Superior temporal gyrus (tissue), 1 donor: ENCODE results near the gene RBM20.

Experiments
- DNase-seq: peaks from one replicate; pipeline ENCODE4 v3.0.0-alpha.2; 2016; ENCODE audit errors: extremely low spot score

RBM20 gene

DNA sequence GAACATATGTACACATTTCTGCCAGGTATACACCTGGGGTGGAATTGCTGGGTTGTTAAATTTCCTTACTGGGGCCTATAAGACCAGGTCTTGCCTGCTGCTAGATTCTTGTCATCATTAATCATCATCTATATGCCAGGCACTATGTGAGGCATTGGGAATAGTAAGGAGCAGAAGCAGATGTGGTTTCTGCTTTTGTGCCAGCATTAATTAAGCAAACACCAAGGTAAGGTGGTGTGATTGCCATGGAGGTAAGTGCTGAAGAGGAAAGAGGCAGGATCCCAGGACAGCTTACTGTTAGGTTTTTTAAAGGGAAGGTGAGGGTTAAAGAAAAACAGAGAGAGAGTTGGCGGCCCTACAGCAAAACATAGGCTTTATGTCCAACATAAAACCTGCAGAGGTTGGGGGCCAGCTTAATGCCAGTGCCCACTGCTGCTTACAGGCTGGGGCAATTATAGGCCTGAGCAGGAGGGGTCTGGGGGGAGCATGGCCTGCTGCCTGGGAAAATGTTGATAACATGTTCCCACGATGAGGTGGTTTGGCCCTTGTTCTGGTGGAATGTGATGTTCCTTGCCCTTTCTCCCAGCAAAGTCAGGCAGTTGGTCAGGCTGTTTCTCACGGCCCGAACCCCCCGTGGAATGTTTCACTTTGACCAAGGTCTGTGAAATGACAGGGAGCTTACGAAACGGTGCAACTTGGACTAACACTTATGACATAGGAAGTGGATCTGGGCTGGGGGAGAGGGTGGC is 93.9 kb downstream of the RBM20 start:
- DNase-seq: no peak

GRCh38 chr10:110739811-110740271 is 95.7 kb downstream of the RBM20 start:
- DNase-seq: no peak

DNA sequence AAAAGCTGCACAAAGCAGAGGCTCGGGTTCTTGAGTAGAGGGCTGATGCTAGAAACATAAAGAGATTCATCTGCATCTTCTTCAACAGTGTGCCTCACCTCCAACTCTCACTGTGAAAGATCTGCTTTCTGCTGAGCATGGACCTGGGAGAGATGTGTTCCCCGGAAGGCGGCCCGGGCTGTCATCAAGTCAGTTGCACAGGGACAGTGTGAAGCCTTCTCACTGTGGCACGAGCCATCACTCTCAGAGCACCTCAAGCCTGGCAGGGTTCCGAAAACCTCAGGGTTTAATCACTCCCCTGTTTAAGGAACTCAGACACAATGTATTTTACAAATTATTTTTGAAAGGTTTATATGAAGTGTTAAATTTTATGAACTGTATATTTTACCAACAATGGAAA is 98.7 kb downstream of the RBM20 start:
- DNase-seq: no peak

DNA sequence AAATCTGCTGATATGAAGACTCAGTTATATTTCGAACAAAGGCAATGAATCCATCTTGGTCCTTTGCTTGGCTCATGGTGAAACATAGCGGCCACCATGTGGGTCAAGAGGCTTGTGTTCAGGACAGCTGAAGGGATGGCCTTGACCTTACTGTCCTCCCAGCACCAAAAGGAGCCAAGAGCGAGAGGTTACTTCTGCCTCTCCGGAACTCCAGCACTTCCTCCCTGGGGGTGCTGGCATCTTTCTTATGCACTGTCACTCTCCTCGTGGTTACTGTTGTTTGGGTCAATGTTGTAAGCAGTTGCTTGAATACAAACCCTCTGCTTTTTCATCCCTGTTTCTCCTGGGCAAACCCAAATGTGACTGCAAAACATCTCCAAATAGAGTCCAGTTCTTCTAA is 100.6 kb downstream of the RBM20 start:
- no peak for DNase-seq

DNA sequence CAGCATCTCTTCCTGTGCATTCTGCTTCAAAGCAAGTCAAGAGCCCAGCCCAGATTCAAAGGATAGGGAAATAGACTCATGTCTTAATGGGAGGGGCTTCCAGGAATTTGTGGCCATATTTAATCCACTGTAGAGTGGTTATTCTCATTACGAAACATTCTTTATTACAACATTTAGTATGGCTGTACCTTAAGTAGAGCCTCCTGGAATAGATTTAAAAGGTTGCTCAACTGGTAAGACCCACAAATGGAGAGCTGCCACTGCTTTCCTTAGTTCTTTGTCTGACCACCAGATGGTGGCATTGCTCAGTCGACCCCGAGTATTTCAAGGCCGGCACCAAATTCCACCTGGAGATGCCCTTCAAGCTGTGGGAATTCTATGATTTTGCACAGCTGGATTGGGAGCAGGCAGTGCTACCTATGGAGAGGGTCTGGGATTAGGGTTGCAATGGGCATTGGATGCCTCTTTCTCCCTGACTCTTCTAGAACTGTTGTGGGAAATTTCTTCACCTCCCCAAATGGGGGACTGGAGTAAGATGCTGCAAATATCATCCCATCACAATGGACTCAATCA is 102.2 kb downstream of the RBM20 start:
- peak; percentile 84 for DNase-seq

DNA sequence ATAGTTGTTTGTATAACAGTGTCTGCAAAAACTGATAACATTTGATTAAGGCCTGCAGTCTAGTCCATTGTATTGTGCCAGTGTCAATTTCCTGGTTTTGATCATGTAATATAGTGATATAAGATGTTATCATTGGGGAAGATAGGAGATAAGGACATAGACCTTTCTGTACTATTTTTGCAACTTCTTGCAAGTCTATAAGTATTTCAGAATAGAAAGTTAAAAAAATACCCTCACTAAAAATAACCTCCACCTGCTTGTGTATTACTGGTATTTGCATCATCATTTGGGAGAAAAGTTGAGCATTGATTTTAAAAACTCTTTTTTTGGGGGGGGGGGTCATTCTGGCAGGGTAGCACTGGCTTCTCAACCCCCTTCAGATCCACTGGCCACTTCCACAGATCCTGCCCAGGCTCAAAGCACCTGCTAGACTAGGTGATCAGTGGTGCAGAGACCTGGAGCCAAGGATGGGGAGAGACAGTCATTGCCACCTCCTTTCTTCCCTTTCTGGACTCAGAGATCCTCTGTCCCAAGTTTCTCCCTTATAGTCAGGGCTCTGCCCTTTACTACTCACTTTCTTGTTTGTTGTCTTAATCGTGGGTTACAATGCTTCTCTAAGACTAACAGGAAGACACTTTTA is 103.0 kb downstream of the RBM20 start:
- no peak for DNase-seq

- no peak for DNase-seq
Observed at GRCh38 chr10:110747609-110748464, 103.7 kb downstream of the RBM20 start.

DNA sequence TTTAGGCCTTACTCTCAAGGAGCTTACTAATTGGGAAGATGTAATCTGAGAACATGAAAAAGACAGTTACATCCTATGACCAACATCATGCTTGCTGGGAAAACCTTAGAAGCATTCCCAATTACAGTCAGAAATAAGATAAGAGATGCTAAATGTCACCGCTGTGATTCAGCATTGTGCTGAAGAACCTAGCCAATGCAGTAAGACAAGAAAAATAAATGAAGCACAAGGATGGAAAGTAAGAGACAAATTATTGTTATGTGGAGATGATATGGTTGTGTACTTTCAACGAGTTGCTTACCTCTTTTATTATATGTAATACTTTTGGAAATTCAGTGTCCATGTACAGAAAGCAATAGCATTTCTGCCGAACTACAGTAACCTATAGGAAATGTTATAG is 104.8 kb downstream of the RBM20 start:
- no peak for DNase-seq

DNA sequence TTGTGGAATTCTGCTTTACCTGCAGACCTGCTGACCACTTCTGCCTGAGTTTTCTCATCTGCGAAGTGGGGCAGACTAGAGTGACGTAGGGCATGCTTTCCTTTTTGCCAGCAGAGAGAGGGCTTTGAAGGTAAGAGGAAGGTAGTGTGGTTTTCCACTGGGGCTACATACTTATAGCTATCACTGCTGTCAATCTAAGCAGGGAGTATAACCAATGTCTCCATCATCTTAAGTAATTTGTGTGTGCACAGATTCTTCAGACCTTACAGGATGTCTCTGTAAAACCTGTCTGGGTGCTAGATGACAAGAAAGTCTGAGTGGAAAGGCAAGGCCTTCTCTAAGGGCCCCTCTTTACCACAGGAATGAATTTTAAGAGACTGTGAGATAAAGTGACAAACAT is 106.8 kb downstream of the RBM20 start:
- DNase-seq: no peak

DNA sequence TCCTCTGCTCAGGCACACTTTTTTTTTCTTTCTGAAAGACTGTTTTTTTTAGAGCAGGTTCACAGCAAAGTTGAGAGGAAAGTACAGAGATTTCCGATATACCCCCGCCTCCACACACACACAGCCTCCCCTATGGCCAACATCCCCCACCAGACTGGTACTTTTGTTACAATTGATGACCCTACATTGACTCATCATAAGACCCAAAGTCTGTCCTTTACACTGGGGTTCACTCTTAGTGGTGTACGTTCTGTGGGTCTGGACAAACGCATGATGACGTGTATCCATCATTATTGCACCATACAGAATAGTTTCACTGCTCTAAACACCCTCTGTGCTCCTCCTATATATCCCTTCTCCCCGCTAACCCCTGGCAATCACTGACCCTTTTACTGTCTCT is 107.7 kb downstream of the RBM20 start:
- DNase-seq: no peak

GRCh38 chr10:110753462-110753861 is 109.3 kb downstream of the RBM20 start:
- DNase-seq: no peak

GRCh38 chr10:110754375-110755105 is 110.4 kb downstream of the RBM20 start:
- DNase-seq: no peak

DNA sequence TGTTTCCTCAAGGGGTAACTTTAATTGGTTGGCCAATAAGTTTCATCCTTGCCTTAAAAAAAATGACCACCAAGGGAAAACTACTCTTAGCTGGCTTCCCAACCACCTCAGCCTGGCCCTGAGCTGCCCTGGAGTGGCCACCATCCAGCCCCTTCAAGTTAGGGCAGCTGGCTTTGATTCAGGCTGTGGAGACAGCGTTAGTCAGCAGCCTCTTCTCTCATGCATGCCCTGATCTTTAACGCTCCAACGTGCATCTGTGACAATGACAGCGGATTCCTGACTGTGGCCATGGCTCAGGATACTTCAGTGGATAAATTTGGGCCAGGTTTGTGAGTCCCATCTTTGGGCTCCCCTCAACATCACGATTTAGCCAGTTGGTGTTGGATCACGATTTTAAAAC is 111.6 kb downstream of the RBM20 start:
- no peak for DNase-seq

DNA sequence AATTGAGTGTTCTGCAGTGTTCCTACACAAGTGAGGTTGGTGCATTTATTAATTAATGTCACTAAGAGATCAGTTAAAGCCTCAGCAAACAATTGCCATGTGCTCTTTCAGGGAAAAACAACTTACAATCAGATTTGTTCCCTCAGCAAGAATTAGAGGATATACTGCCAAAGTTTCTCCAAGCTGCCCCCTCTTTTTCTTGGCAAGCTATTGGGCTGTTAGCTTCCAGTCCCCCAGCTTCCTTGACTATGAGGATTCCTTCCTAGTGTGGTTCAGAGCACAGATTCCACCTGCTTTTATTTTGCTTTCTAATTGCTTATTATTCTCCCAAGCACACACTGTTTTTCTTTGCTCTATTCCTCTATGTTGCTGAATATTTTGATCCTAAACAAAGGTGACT is 112.7 kb downstream of the RBM20 start:
- DNase-seq: peak; percentile 29

DNA sequence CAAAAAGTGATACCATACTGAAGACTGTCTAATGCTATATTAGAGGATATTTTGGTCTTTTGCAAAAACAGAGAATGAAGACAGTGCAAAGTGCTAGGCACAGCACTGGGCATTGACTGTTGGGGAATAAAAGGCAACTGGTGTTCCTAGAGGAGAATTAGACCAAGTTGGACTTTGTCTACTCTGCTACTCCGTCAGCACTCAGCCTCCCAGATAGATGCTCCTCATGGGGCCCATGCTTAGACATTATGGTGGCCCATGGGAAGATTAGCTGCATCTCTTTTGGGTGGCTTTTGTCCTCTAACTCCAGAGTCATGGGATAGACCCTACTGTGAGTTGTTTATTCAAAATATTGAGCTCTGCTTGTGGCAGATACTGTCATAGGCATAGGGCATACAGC is 113.5 kb downstream of the RBM20 start:
- no peak for DNase-seq

GRCh38 chr10:110758128-110758765 is 114.1 kb downstream of the RBM20 start:
- DNase-seq: no peak

DNA sequence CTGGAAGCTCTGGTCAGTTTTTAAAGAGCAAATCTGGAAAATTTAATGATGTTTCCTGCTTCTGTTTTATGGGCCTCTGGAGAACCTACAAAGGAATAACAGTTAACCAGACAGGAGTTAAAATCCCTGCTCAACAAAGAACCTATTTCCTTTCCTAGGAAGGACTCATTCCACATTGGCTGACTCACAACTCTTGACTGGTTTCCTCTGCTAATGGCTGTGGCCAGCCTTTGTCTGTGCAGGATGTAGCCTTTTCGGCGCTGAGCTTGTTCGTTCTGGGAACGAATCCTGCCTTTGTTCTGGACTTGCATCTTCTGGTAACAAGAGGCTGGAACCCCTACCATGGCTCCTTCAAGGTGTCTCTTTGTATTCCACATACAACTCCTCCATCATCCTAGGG is 114.8 kb downstream of the RBM20 start:
- DNase-seq: no peak

DNA sequence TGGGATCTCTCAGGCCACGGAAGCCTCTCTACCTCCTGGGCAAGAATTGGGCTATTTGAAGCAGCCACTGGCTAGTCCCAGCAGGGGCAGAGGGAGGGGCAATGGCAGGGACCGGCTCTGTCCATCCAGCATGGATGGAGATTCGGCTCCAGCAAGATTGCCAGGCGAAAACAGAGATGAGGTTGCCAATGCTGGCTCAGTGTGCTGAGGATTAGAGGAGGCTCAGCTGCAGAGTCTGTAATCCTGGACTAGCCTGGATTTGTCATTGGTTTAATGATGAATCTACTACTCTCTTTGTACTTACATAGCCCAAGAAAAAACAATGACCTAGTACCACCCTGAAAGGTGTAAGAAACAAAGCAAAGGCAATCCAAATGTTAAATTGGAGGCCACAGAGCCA is 115.4 kb downstream of the RBM20 start:
- no peak for DNase-seq

DNA sequence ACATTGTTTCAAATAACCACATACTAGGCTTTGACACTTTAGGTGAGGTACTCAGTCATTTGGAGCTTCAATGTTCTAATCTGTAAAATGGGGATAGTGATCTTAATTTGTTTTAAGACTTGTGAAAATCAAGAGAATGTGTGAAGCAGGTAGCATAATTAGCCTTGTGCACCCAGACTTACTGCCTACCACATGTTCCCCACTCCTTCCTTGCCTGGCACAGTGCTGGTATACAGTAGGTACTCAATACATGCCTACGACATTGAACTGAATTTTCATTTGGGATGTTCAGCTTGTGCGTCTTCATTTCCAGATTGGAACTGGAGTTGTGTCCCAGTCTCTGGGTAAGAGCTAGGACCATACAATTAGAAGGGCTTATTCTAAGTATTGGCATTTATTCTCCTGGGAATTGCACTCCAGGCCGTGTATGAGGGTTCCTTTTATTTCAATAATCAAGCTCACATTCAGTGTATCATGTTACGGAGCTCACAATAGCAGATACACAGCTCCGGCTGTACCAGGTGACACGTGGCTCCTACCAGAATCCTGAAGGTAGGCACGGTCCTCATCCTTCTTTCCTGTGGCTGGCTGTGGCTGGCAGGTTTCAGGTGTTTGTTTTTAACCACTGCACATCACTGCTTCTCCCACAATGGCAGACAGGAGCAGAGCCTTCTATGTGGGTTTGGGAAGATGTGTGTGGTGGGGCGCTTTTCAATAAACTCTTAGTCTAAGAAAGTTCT is 118.1 kb downstream of the RBM20 start:
- DNase-seq: no peak

DNA sequence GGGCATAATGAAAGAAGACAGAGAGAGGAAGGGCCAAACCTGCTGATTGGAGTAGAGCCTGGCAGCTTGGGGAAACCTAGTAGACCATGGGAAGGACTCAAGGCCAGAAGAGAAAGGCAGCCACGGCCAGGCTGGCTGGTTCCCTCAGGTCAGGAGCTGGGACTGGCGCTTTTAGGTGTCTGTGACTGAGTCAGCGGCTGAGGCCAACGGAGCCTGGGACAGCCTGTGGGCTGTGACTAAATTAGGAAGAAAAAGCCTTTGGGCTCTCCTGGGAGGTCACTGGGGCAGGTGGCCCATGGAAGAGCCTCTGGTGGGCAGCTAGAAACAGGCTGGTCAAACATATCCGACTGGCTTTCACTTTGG is 118.7 kb downstream of the RBM20 start:
- DNase-seq: no peak
